Measurements from ENCODE around the gene FGF22.

DNA sequence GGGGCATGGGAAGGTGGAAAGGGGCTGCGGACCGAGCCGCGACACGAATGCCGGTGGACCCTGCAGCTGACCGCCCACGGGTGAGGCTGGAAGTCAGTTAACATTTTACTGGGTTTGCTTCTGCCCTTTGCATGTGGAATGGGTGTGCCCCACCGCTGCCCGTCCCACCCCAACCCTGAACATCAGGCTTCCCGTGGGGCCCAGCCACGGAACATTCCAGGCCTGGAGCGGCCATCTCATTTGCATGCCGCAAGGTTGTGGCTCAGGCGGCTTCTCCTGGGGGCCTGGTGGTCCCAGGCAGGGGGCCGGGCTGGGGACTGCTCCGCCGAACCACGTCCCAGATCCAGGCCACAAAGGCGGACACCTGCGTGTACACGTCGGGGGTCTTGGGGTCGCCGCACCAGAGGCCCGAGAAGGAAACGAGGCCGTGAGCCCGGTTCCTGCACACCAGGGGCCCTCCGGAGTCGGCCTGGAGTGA, 45.8 kb downstream of the FGF22 start:
- no peak for TF ChIP-seq CTCF (conservative IDR thresholded peaks at IDR 0.05; ENCODE audit: low read depth, low read length)
- TF ChIP-seq EZH2 (IDR thresholded peaks at IDR 0.05; ENCODE audit: low read length, unreplicated experiment): no peak
- no peak for TF ChIP-seq EZH2phosphoT487 (IDR thresholded peaks at IDR 0.05; ENCODE audit: borderline replicate concordance, low read length)
